ENCODE measurements around the gene FCMR. TPM values are rescaled to one million over a fixed set of nuclear protein-coding genes. Genes with fewer than 3 reads are reported as not detected.

FCMR gene, protein sequence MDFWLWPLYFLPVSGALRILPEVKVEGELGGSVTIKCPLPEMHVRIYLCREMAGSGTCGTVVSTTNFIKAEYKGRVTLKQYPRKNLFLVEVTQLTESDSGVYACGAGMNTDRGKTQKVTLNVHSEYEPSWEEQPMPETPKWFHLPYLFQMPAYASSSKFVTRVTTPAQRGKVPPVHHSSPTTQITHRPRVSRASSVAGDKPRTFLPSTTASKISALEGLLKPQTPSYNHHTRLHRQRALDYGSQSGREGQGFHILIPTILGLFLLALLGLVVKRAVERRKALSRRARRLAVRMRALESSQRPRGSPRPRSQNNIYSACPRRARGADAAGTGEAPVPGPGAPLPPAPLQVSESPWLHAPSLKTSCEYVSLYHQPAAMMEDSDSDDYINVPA
- 17.9 TPM for polyA plus RNA-seq (2013)

DNA sequence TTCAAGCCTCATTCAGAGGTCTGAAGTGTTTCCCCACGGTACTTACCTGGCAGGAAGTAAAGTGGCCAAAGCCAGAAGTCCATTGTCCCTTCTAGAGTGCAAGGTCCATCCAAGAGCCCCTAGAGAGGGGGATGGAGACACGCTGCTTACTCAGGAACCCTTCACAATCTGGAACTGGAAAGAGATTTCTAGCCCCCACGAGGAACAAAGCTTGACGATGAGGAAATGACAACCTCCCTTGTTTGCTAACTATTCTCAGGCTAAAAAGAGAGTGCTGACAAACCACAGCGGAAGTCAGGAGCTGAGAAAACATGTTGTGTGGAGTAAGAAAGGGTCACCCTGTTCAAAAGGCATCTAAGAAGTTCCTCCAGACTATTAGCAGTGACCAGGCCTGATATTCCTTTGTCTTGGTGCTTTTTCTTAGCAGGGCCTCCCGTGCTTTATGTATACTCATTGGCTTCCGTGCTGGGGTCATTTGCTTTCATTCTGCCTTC is at the start of gene FCMR:
Gene FCMR, minus strand, starts transcription at position 170 of the 494 bp plus-strand sequence. Its CDS starts 87 bp downstream, at position 83.
- no peaks in the 10 kb centered on the region for H3K27me3 ChIP-seq (replicated peaks in 2 of 5; ENCODE audit: control insufficient read depth in 4 of 5, insufficient read depth in 5 of 5, low read length in 4 of 5)
- DNase-seq = peak; percentile 59 to 89 (median 85)
- H3K9me3 ChIP-seq (ENCODE audit: control extremely low read depth in 1 of 5, control insufficient read depth in 4 of 5, insufficient read depth in 2 of 5, low read depth in 1 of 5, low read length in 4 of 5) = no peaks in the 10 kb centered on the region
- peaks cover 20 to 51% (median 46%) of the 10 kb centered on the region in 4 experiments for H3K4me1 ChIP-seq (ENCODE audit: control extremely low read depth in 1 of 4, control insufficient read depth in 4 of 4, insufficient read depth in 4 of 4, low read length in 3 of 4)
- 0% methylated on average over 5 of the region's 7 CpGs for WGBS (ENCODE audit: insufficient coverage)
- ChIA-PET CTCF (interaction anchor here (1.0 to 3.3 kb wide), 12 partner anchors 10 to 152 kb away, joined by 3 to 44 read pairs (median 4); no protein-coding TSS in a partner anchor), POLR2A (interaction anchor here (0.8 to 2.3 kb wide), 2 partner anchors 8 to 261 kb away, joined by 3 to 7 read pairs; no protein-coding TSS in a partner anchor)
- peak within 1 kb of the TSS; percentile 64 to 79 for H3K27ac ChIP-seq (ENCODE audit: insufficient read depth in 1 of 2, low read depth in 1 of 2, low read length in 2 of 2, poor library complexity in 1 of 2, severe bottlenecking in 2 of 2)
- H3K4me3 ChIP-seq (ENCODE audit: control insufficient read depth in 1 of 7, extremely low read depth in 1 of 7, insufficient read depth in 4 of 7, low read depth in 2 of 7, low read length in 6 of 7) = peak within 1 kb of the TSS in 6 of 7 experiments; percentile 15 to 45 (median 34)
- no peaks in the 10 kb centered on the region for H3K36me3 ChIP-seq (ENCODE audit: control insufficient read depth in 4 of 4, insufficient read depth in 4 of 4, low read length in 3 of 4)

GRCh38 chr1:206971029-206971655 is 49.4 kb upstream of the FCMR start:
- no peak overlapping the region for H3K27ac ChIP-seq (ENCODE audit: insufficient read depth in 1 of 2, low read depth in 1 of 2, low read length in 2 of 2, poor library complexity in 1 of 2, severe bottlenecking in 2 of 2)
- ChIA-PET CTCF (interaction anchor here (0.5 to 6.8 kb wide), 8 partner anchors 10 to 349 kb away, joined by 3 to 66 read pairs (median 6); partner anchors contain the start of gene PIGR), POLR2A (no interaction called here)
- H3K4me1 ChIP-seq (ENCODE audit: control extremely low read depth in 1 of 4, control insufficient read depth in 4 of 4, insufficient read depth in 4 of 4, low read length in 3 of 4) = peaks cover 26 to 46% (median 30%) of the 10 kb centered on the region in 4 experiments
- no peaks in the 10 kb centered on the region for H3K27me3 ChIP-seq (replicated peaks in 2 of 5; ENCODE audit: control insufficient read depth in 4 of 5, insufficient read depth in 5 of 5, low read length in 4 of 5)
- no peaks in the 10 kb centered on the region for H3K9me3 ChIP-seq (ENCODE audit: control extremely low read depth in 1 of 5, control insufficient read depth in 4 of 5, insufficient read depth in 2 of 5, low read depth in 1 of 5, low read length in 4 of 5)
- WGBS (ENCODE audit: insufficient coverage) = no CpG with 5 or more reads among the region's 2 CpGs
- DNase-seq = peak in 2 of 3 donors; percentile 19 to 22
- H3K4me3 ChIP-seq (ENCODE audit: control insufficient read depth in 1 of 7, extremely low read depth in 1 of 7, insufficient read depth in 4 of 7, low read depth in 2 of 7, low read length in 6 of 7) = no peak overlapping the region
- no peaks in the 10 kb centered on the region for H3K36me3 ChIP-seq (ENCODE audit: control insufficient read depth in 4 of 4, insufficient read depth in 4 of 4, low read length in 3 of 4)

- Histone ChIP-seq H3K9me3 (ENCODE audit: control extremely low read depth in 1 of 5, control insufficient read depth in 4 of 5, insufficient read depth in 2 of 5, low read depth in 1 of 5, low read length in 4 of 5) (no peaks in the 10 kb centered on the region), H3K36me3 (ENCODE audit: control insufficient read depth in 4 of 4, insufficient read depth in 4 of 4, low read length in 3 of 4) (no peaks in the 10 kb centered on the region), H3K27me3 (replicated peaks in 2 of 5; ENCODE audit: control insufficient read depth in 4 of 5, insufficient read depth in 5 of 5, low read length in 4 of 5) (no peaks in the 10 kb centered on the region), H3K4me3 (ENCODE audit: control insufficient read depth in 1 of 7, extremely low read depth in 1 of 7, insufficient read depth in 4 of 7, low read depth in 2 of 7, low read length in 6 of 7) (no peak within 1 kb of the TSS), H3K4me1 (ENCODE audit: control extremely low read depth in 1 of 4, control insufficient read depth in 4 of 4, insufficient read depth in 4 of 4, low read length in 3 of 4) (peaks cover 26 to 48% (median 33%) of the 10 kb centered on the region in 4 experiments), H3K27ac (ENCODE audit: insufficient read depth in 1 of 2, low read depth in 1 of 2, low read length in 2 of 2, poor library complexity in 1 of 2, severe bottlenecking in 2 of 2) (no peak within 1 kb of the TSS)
- CTCF ChIA-PET = interaction anchor here (0.8 to 6.8 kb wide), 5 partner anchors 11 to 35 kb away, joined by 3 to 66 read pairs (median 6); no protein-coding TSS in a partner anchor
- POLR2A ChIA-PET = no interaction called here
- 100% methylated on average over 1 of the region's 2 CpGs for WGBS (ENCODE audit: insufficient coverage)
- no peak for DNase-seq
Measured at GRCh38 chr1:206970446-206970845, 48.7 kb upstream of the FCMR start, which contains the start of gene FCAMR. FCAMR (minus strand) TSS chr1:206970460; CDS start chr1:206970125, 335 bp downstream.

GRCh38 chr1:206969090-206969489 is 47.3 kb upstream of the FCMR start:
- CTCF ChIA-PET = interaction anchor here (0.7 to 6.8 kb wide), 8 partner anchors 8 to 57 kb away, joined by 3 to 66 read pairs (median 4); partner anchors contain the start of gene PIGR
- H3K36me3 ChIP-seq (ENCODE audit: control insufficient read depth in 4 of 4, insufficient read depth in 4 of 4, low read length in 3 of 4) = no peaks in the 10 kb centered on the region
- peaks cover 26 to 48% (median 33%) of the 10 kb centered on the region in 4 experiments for H3K4me1 ChIP-seq (ENCODE audit: control extremely low read depth in 1 of 4, control insufficient read depth in 4 of 4, insufficient read depth in 4 of 4, low read length in 3 of 4)
- H3K9me3 ChIP-seq (ENCODE audit: control extremely low read depth in 1 of 5, control insufficient read depth in 4 of 5, insufficient read depth in 2 of 5, low read depth in 1 of 5, low read length in 4 of 5) = no peaks in the 10 kb centered on the region
- H3K27ac ChIP-seq (ENCODE audit: insufficient read depth in 1 of 2, low read depth in 1 of 2, low read length in 2 of 2, poor library complexity in 1 of 2, severe bottlenecking in 2 of 2) = no peak overlapping the region
- POLR2A ChIA-PET = no interaction called here
- WGBS (ENCODE audit: insufficient coverage) = 33% methylated on average over 2 of the region's 5 CpGs
- no peak overlapping the region for H3K4me3 ChIP-seq (ENCODE audit: control insufficient read depth in 1 of 7, extremely low read depth in 1 of 7, insufficient read depth in 4 of 7, low read depth in 2 of 7, low read length in 6 of 7)
- DNase-seq = no peak
- H3K27me3 ChIP-seq (replicated peaks in 2 of 5; ENCODE audit: control insufficient read depth in 4 of 5, insufficient read depth in 5 of 5, low read length in 4 of 5) = no peaks in the 10 kb centered on the region

- peak; percentile 61 to 78 (median 77) for DNase-seq
- 0% methylated on average over 2 of the region's 8 CpGs for WGBS (ENCODE audit: insufficient coverage)
- POLR2A ChIA-PET = interaction anchor here (0.7 kb wide), 1 partner anchor 438 kb away, joined by 4 read pairs; no protein-coding TSS in a partner anchor
- CTCF ChIA-PET = interaction anchor here (1.1 to 1.9 kb wide), 5 partner anchors 10 to 42 kb away, joined by 3 to 6 read pairs (median 4); no protein-coding TSS in a partner anchor
- peak overlapping the region in 3 of 7 experiments; percentile 12 to 25 (median 14) for H3K4me3 ChIP-seq (ENCODE audit: control insufficient read depth in 1 of 7, extremely low read depth in 1 of 7, insufficient read depth in 4 of 7, low read depth in 2 of 7, low read length in 6 of 7)
- no peak overlapping the region for H3K27ac ChIP-seq (ENCODE audit: insufficient read depth in 1 of 2, low read depth in 1 of 2, low read length in 2 of 2, poor library complexity in 1 of 2, severe bottlenecking in 2 of 2)
- H3K36me3 ChIP-seq (ENCODE audit: control insufficient read depth in 4 of 4, insufficient read depth in 4 of 4, low read length in 3 of 4) = no peaks in the 10 kb centered on the region
- H3K4me1 ChIP-seq (ENCODE audit: control extremely low read depth in 1 of 4, control insufficient read depth in 4 of 4, insufficient read depth in 4 of 4, low read length in 3 of 4) = peaks cover 26 to 56% (median 42%) of the 10 kb centered on the region in 4 experiments
- H3K9me3 ChIP-seq (ENCODE audit: control extremely low read depth in 1 of 5, control insufficient read depth in 4 of 5, insufficient read depth in 2 of 5, low read depth in 1 of 5, low read length in 4 of 5) = no peaks in the 10 kb centered on the region
- no peaks in the 10 kb centered on the region for H3K27me3 ChIP-seq (replicated peaks in 2 of 5; ENCODE audit: control insufficient read depth in 4 of 5, insufficient read depth in 5 of 5, low read length in 4 of 5)
Measured at GRCh38 chr1:206967096-206967849, 45.5 kb upstream of the FCMR start.

DNA sequence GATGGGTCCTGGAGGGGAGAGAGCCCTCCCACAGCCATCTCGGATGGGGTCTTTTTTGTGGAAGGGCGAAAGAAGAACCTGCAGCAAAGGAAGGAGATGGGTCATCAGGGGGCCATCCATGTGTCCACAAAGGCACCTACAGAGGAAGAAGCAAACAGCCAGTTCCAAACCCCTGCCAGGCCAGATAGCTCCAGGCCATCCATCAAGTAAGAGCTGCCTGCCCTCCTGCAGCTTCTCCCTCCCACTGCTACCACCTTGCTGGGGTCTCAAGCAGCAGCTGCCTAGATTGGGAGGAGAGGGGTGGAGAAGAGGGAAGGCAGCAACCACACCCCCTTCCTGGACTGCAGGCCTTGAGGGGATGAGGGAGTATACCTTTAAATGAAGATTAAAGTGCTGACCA is 44.0 kb upstream of the FCMR start:
- Histone ChIP-seq H3K27ac (ENCODE audit: insufficient read depth in 1 of 2, low read depth in 1 of 2, low read length in 2 of 2, poor library complexity in 1 of 2, severe bottlenecking in 2 of 2) (no peak overlapping the region), H3K27me3 (replicated peaks in 2 of 5; ENCODE audit: control insufficient read depth in 4 of 5, insufficient read depth in 5 of 5, low read length in 4 of 5) (no peaks in the 10 kb centered on the region), H3K4me3 (ENCODE audit: control insufficient read depth in 1 of 7, extremely low read depth in 1 of 7, insufficient read depth in 4 of 7, low read depth in 2 of 7, low read length in 6 of 7) (no peak overlapping the region), H3K4me1 (ENCODE audit: control extremely low read depth in 1 of 4, control insufficient read depth in 4 of 4, insufficient read depth in 4 of 4, low read length in 3 of 4) (peaks cover 22 to 69% (median 41%) of the 10 kb centered on the region in 4 experiments), H3K9me3 (ENCODE audit: control extremely low read depth in 1 of 5, control insufficient read depth in 4 of 5, insufficient read depth in 2 of 5, low read depth in 1 of 5, low read length in 4 of 5) (no peaks in the 10 kb centered on the region), H3K36me3 (ENCODE audit: control insufficient read depth in 4 of 4, insufficient read depth in 4 of 4, low read length in 3 of 4) (no peaks in the 10 kb centered on the region)
- ChIA-PET CTCF (interaction anchor here (0.8 to 1.8 kb wide), 8 partner anchors 9 to 240 kb away, joined by 3 to 7 read pairs (median 3); no protein-coding TSS in a partner anchor), POLR2A (no interaction called here)
- WGBS (ENCODE audit: insufficient coverage) = 100% methylated on average over 2 of the region's 2 CpGs
- no peak for DNase-seq

All from common myeloid progenitor, CD34-positive (primary cell).